GM21367 (cell line): Measurements from ENCODE around the gene FKBP1B.
A peak's percentile ranks its signal among the peaks of the same experiment; 100 is the strongest.
"Not testable (repeated sequence)": the region's sequence is repeated elsewhere in the genome, so short reads cannot be mapped to it uniquely, and the experiment has no call there.

ENCODE experiments used
- ATAC-seq: cut with Tn5 transposase; IDR thresholded peaks from one replicate; pipeline ENCODE4 v1.9.1; 2021; ENCODE audit not compliant: unreplicated experiment

FKBP1B gene

DNA sequence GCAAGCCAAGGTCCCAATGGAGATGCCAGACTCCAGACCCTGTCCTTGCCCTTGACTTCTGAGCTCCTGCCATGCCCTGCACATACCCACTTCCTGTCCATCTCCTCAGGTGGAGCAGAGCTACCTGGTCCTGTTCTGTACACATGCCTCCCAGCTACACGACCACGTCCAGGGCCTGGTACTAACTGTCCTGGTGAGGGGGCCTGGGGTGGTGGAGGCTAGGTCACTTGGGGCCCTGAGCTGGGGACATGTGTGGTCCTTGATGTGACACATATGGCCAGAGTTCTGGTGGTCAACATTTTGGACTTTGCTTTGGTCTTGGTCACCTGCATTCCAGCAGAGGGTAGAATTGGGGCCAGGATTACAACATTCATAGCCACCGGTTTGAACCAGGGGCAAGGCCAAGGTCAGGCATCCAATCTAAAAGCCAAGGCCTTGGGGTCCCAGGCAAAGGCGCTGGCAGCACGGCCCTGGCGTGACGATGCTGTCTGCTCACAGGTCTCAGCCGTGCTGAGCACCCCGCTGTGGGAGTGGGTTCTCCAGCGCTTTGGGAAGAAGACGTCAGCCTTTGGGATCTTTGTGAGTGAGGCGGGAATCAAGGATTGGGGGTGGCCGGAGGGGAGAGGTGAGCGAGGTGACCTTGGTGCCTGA lies 27.1 kb upstream of the FKBP1B start:
- ATAC-seq = no peak

DNA sequence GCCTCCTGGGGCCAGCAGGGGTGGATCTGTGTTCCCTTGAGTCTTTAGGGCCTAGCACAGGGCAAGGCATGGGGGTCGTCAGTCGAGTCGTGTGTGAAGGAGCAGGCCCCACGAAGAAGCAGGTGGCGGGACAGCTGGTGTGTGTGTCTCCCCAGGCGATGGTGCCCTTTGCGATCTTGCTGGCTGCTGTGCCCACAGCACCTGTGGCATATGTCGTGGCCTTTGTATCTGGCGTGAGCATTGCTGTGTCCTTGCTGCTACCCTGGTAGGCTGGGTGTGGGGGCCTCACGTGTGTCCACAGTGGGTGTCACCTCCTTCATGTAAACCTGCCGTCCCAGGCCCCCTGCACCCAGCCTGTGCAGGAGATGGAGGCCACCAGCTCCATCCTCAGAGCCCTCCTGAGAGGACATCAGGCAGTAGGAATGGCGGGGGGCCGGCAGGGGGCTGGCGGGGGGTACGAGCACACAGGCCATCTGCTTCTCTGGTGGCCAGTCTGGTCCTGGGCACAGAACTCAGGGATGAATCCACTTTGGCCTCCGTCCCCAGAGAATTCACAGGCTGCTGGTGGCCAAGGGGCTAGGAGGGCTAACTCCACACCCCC lies 26.5 kb upstream of the FKBP1B start:
- ATAC-seq = no peak

DNA sequence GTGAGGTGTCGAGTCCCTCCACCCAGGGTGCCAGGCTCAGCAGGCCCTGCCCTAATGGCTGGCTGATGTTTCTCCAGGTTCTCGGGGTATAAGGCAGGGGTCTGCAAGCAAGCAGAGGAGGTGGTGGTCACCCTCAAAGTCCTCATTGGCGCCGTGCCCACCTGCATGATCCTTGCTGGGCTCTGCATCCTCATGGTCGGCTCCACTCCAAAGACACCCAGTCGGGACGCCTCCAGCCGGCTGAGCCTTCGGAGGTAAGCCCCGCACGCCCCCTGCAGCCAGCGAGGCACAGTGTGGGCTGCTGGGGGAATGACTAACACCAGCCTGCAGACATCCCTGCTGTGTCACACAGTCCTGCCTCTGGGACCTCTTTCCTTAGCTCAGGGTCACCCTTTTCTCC lies 25.5 kb upstream of the FKBP1B start:
- no peak for ATAC-seq

DNA sequence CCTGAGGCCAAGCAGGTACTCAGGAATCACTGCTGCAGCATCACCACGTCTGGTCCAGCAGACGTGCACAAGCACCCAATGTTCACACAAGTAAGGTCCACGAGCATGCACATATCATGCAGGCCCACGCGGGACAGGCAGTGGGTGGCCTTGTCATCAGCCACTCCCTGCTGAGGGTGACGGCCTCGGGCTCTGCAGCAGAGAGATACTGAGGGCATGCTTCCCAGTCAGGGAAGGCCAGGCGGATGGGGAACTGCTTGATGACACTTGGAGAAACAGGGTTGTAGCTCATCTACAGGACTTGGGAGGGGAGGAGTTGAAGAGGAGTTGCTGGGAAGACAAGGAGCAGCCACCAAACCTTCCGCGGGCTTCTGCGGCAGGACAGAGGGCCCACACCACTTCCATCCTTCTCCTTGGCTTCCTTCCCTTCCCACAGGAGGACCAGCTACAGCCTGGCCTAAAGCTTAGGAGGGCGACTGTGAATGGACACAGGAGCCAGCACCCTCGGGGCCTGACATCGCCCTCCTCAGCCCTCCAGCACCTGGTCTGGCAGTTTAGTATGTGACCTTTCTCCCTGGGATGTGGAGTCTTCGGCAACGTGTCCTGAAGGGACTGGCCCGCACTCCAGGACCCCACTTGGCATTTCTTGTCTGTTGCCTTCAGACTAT lies 24.4 kb upstream of the FKBP1B start:
- no peak for ATAC-seq

DNA sequence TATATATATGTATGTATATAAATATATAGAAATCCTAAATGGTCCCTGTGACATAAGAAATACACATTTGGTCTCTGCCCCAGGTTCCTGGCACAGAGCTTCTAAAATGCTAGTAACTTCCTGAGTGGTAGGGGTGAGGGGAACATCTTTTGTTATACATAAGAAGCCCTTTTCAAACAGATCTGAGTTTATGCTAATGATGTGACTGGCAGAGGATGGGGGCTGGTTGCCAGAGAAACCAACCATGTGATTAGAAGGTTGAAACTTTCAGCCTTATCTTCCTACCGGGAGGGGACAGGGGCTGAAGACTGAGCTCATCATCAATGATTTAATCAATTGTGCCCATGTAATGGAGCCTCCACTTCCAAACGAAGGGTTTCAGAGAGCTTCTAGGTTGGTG lies 23.3 kb upstream of the FKBP1B start:
- ATAC-seq = no peak

DNA sequence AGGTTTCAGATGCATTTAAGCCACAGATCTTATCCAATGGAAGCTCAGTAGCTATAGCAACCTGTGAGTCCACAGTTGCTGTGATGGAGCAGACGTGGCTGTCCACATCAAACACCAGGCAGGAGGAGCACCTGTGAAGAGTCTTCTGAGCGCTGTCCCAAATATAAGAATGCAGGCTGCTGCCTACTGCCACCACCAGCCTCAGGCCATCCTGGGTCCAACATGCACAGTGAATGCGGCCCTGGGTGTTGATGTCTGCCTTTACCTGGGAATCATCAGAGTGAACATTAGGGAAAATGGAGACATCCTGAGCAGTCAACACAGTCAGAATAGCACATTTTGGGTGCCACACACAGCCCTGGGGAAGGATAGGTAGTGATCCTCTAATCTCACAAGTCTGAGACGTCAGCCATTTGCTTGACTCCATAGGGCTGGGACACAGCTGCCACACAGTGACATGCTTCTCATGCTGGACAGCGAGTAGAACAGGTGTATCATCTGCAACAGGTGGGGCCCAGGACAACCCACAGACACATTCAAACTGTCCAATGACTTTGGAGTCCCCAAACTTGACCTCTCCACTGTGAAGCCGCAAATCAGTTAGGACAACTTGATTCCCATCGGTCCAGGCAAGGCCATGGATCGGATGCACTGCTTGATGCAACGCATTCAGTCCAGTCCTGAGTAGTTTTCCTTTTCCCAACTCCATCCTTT lies 10.6 kb upstream of the FKBP1B start:
- no peak for ATAC-seq

DNA sequence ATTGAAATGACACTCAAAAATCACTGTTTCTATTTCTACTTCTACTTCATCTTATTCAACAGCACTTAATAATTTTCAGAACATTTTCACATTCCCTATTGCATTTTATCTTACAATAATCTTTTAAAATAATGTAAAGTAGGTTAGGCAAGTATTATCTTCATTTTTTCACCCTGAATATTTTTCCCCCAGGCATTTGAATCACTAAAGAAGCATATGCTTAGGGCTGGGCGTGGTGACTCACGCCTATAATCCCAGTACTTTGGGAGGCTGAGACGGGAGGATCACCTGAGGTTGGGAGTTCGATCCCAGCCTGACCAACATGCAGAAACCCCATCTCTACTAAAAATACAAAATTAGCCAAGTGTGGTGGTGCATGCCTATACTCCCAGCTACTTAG lies 9.0 kb upstream of the FKBP1B start:
- ATAC-seq = no peak

DNA sequence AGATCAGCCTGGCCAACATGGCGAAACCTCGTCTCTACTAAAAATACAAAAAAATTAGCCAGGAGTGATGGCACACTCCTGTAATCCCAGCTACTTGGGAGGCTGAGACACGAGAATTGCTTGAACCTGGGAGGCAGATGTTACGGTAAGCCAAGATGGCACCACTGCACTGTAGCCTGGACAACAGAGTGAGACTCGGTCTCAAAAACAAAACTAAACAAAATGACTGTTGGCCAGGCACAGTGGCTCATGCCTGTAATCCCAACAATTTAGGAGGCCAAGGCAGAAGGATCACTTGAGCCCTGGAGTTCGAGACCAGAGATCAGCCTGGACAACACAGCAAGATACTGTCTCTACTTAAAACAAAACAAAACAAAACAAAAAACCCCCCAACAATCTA lies 6.4 kb upstream of the FKBP1B start:
- not testable (repeated sequence) for ATAC-seq

DNA sequence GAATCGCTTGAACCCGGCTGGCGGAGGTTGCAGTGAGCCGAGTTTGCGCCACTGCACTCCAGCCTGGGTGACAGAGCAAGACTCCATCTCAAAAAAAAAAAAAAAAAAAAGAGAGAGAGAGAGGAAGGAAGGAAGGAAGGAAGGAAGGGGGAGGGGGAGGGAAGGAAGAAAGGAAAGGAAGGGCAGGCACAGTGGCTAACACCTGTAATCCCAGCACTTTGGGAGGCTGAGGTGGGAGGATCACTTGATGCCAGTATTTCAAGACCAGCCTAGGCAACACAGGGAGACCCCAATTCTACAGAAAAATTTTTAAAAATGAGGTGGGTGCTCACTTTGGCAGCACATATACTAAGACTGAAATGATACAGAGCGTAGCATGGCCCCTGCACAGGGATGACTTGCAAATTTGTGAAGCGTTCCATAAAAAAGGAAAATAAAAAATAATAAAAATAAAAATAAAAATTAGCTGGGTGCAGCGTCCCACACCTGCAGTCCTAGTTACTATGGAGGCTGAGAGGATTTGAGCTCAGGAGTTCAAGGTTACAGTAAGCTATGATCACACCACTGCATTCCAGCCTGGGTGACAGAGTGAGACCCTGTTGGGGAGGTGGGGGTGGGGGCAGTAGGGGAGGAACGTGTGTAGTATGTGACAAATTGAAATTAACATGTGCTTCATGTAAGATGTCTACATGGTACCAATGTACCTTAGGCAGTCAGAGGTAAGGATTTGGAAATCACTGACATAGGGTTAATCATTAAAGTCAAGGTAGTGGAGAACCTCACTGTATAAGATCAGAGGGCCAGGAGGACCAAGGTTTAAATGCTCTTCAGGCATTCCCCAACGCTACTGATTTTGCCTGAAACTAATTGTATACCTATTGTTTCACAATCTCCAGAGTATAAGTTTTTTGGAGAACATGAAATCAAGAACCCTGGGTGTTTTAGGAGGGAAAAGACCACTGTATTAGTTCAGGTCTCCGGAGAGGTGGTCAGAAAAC lies 3.7 kb upstream of the FKBP1B start:
- no peak for ATAC-seq

DNA sequence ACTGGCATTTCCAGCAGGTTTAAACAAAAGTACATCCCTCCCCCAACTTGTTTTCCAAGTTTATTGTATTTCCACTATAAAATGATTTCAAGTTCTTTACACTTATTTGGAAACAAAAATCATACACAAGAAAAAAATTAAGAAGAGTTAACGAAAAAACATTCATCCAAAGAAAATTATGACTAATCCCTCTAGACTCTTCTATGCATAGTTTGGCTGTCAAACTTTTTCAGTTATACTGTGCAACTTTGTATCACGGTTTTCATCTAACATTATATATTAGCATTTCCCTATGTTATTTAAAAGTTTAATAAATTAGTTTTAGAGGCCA lies 3.0 kb upstream of the FKBP1B start:
- ATAC-seq = no peak

DNA sequence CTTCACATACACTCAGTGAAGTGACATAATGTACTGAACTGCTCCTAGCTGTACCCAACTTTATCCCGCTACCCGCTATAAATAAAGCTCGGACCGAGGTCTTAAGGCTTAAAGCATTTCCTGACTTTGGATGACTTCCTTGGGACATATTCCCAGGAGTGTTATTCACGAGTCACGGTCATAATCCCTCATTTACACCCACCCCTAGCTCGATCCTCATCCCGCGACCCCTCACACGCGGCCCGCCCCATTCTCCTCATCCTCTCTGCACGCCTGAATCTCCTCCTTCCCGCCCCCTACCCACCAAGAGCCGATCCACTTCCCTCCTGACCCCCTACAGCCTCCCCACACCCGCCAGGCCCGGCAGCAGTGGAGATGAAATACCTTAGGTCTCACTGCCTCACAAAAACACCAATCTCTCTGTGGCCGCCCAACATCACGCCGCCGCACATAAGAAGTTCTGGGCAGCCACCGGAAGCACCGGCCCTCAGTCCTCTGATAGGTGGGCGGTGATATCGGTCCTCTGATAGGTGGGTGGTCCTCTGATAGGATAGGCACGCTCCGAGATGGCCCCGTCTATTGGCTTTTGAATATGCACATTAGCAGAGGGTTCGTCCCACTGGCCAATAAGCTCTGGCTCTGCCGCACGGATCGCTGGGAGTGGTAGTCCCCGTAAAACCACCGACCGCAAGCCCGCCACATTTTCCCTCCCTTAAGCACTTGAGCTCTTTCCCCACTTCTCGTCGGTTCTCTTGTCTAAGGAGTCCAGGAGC lies 2.4 kb upstream of the FKBP1B start, which contains the start of gene WDCP:
TSS of gene WDCP (minus strand) at position 462 of the 773 bp plus-strand sequence. CDS start 7,897 bp downstream, outside the sequence.
- peak; percentile 99 for ATAC-seq

DNA sequence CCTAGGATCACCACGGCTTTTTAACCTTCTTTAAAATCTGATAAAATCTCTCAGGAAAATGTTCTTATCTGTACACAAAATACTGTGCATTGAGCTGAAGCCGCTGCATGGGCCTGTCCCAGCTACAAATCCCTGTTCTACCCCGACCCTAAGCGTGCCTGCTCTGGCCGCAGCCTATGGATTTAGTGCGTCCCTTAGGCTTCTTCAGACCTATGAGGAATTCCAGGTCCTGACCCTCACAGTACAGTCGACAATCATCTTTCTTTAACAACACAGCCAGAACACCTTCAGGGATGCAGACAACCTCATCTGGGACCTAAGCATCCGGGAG lies 1.9 kb upstream of the FKBP1B start:
- ATAC-seq = no peak

DNA sequence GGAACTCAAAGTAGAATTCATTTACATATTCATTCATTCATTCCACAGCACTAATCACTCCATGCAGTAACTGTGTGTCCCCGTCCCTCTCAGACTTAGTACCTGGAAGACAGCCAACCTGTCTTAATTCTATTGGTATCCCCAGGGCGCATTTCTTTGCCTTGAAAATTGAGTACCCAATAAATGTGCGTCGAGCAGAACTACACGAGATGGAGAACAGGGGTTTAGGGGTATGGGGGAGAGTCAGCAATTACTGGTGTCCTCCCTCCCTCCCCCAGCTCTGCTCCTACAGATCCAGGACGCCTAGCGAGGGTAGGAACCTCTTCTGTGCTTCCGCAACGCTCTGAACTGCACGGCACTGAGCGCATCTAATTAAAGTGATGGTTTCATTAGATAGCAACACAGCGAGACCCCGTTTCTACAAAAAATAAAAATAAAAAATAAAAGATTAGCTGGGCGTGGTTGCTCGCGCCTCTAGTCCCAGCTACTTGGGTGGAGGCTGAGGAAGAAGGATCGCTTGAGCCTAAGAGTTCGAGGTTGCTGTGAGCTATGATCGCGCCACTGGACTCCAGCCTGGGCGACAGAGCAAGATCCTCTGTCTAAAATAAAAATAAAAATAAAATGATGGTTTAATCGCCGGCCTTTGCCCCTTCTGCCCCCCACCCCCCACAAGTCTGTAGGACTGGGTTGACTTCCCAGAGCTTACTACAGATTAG lies 614 bp upstream of the FKBP1B start:
- no peak for ATAC-seq

DNA sequence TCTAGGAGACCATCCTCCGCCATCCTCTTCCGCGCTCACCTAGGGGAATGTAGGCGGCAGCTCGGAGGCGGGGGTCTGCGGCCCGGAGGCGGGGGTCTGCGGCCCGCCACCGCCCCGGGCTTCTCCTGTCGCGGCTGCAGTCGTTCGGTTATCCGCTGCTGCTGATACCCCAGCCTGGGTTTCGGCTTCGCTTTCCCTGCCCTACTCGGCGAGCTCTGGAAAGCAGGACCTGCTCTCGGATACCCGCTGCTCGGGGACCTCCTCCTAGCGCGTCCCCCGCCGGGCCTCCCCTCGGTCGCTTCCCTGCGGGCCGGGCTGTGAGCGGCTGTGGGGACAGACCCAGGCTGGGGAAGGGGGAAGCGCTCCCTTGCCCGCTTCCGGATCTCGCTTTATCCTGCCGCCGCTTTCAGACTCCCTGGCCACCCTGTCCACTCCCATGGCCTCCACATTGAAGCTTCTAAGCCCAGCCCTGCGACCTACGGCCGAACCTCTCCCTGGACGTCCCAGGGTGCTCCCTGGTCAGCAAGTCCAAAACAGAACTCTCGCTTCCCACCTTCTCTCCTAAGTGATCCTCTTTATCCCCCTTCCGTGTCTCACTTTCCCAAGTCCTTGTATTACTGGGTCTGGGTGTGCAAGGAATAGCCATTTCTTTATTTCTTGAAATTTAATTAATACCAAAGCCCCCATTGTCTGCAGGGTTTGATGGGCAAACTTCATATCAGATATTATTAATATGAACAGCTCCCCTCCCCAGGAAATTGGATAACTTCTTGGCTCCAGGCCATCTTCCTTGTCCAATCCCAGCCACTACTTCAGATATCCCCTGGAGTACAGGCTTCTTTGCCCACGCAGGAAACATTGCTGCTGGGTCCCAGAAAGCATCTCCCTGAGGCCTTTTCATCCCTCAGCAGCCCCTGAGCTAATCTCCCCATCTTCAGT lies 769 bp downstream of the FKBP1B start:
- ATAC-seq = no peak

DNA sequence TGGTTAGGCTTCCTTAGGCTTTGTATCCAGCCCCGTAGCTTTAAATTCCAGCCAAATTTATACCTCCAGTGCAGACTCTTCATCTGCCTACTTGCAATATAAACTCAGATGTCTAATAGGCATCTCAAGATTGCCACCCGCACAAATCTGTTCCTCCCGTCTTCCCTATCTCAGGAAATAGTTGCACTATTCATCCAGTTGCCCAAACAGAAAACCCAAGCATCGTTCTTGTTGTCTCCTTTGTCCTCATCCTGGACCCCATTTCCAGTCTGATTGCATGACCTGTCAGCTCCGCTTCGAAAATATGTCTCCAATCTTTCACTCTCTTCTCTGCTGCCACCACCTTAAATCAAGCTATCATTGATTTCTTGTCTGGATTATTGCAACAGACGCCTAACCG lies 2.3 kb downstream of the FKBP1B start:
- no peak for ATAC-seq

DNA sequence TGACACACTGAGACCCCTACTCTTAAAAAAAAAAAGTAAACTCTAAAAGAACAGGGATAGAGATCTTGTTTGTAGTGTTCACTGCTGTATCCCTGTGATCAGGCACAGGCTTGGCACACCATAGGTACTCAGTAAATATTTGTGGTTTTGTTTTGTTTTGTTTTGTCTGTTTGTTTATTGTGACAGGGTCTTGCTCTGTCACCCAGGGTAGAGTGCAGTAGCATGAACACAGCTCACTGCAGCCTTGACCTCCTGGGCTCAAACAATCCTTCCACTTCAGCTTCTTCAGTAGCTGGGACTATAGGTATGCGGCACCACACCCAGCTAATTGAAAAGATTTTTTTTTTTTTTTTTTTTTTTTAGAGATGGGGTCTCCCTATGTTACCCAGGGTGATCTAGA lies 3.4 kb downstream of the FKBP1B start:
- no peak for ATAC-seq

DNA sequence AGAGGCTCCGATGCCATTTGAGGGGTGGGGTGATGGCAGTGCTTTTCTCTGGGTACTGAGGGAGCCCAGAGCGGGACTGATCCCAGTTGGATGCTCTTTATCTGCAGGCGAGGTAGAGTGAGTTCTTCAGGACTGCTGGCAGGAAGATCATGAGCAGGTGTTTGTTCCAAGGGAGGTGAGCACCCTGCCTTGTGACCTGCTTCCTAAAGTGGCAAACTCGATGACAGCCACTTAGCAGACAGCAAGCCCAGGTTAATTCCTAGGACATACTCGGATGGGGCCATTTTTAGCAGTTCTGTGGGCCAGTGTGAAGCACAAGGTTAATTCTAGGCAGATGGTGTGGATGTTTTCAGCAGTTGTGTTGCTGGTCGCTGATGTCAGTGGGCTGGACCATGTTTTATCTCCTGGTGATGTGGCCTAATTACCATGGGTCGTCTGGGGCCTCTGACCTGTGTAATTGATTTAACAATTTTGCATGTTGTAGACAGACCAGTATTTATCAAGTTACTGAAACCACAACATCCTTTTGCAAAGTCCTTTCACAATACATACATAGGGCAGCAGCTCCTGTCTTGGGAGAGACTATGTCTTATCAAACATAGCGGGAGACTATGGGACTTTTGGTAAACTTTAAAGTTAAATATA lies 4.9 kb downstream of the FKBP1B start:
- no peak for ATAC-seq

DNA sequence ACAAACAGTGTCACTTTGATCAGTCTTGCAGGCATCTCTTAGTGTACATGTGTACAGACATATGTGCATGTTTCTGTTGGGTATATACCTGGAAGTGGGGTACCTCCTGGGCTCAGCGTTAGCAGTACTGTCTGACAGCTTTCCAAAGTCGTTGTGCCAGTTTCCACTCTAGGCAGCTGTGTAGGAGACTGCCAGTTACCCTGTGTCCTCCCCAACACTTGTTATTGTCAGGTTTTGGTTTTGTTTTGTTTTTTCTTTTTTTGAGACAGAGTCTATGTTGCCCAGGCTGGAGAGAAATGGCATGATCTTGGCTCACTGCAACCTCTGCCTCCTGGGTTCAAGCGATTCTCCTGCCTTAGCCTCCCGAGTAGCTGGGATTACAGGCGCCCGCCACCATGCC lies 6.2 kb downstream of the FKBP1B start:
- ATAC-seq = no peak
